MCF 10A (cell line): ENCODE data around the gene PARD3. TPM values are rescaled to one million over a fixed set of nuclear protein-coding genes. Genes with fewer than 3 reads are reported as not detected.

ENCODE experiments used
- BruUV-seq: library from RNA; stranded (reverse); fragments of 400-500 nt; replicated peaks from 2 replicates; lab custom pipeline; 2021; lab: Mats Ljungman, UMichigan
- CTCF ChIA-PET: fragments of 300-600 bp; sonication (Branson Sonifier 250); formaldehyde crosslinking; extraction: SDS; loops from one replicate; lab custom pipeline; 2021; ENCODE audit warnings: antibody characterized with exemption, inconsistent platforms; lab: Yijun Ruan, JAX
- POLR2A ChIA-PET: fragments of 300-600, 350-650 bp; sonication (Branson Sonifier 250); formaldehyde crosslinking; extraction: SDS; loops from one replicate; lab custom pipeline; 2020; ENCODE audit warnings: antibody characterized with exemption, inconsistent platforms; lab: Yijun Ruan, JAX
- DNase-seq: peaks from one replicate; pipeline ENCODE4 v3.0.0-alpha.2; 2018; ENCODE audit not compliant: unreplicated experiment
- H3K27ac Mint-ChIP-seq: one replicate; pipeline ENCODE4 v1.8.0; 2022; ENCODE audit warnings: mild to moderate bottlenecking, low read depth, mixed read lengths; ENCODE audit not compliant: unreplicated experiment
- H3K27me3 Mint-ChIP-seq: one replicate; pipeline ENCODE4 v1.8.0; 2022; ENCODE audit warnings: mixed read lengths; ENCODE audit not compliant: insufficient read depth, unreplicated experiment
- H3K36me3 Mint-ChIP-seq: one replicate; pipeline ENCODE4 v1.8.0; 2022; ENCODE audit warnings: mild to moderate bottlenecking, moderate library complexity, mixed read lengths; ENCODE audit not compliant: insufficient read depth, unreplicated experiment
- H3K4me1 Mint-ChIP-seq: one replicate; pipeline ENCODE4 v1.8.0; 2022; ENCODE audit warnings: mixed read lengths; ENCODE audit not compliant: insufficient read depth, unreplicated experiment
- H3K4me3 Mint-ChIP-seq: one replicate; pipeline ENCODE4 v1.8.0; 2022; ENCODE audit warnings: mild to moderate bottlenecking, moderate library complexity, mixed read lengths; ENCODE audit not compliant: unreplicated experiment
- H3K9me3 Mint-ChIP-seq: one replicate; pipeline ENCODE4 v1.8.0; 2022; ENCODE audit warnings: mixed read lengths; ENCODE audit not compliant: unreplicated experiment
- intact Hi-C: fragments of 100-400 bp; cut with micrococcal nuclease; formaldehyde crosslinking; loops from 2 replicates; pipeline ENCODE4 v1.14.1; 2022
- total RNA-seq: library from RNA; stranded (reverse); gene quantifications from 2 replicates; pipeline ENCODE4 v1.2.3, GENCODE V29; 2022
- TF ChIP-seq, protein P1 (sequence below): fragments of 200-600 bp; IDR thresholded peaks from one replicate; pipeline ENCODE4 v1.8.0; 2022; ENCODE audit warnings: antibody characterized with exemption, mild to moderate bottlenecking; ENCODE audit not compliant: unreplicated experiment

Gene PARD3
- total RNA-seq, 1 experiment from 2014 or later: 70.0 TPM

DNA sequence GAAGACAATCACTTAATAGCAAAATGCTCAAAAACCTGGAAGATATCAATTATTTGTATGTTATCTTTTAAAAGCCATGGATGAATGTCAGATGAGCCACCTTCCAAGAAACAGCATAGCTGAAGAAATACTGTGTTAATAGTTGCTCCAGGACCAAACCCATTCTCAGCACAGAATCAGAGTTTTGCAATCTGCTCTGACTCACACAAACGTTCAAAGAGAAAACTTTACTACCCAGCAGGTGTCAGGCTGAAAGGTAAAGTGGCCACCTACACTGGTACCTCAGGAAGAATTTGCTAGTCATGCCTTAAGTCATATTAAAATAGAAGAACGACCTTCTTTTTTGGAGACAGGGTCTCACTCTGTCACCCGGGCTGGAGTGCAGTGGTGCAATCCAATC, 526.5 kb downstream of the PARD3 start:
- Mint-ChIP-seq H3K27me3 (no peaks in the 10 kb centered on the region), H3K27ac (peak overlapping the region; percentile 12), H3K4me3 (no peak overlapping the region), H3K9me3 (no peaks in the 10 kb centered on the region), H3K36me3 (peaks cover 13% of the 10 kb centered on the region), H3K4me1 (peaks cover 32% of the 10 kb centered on the region)
- intact Hi-C loops: loop anchor here (5.0 to 10.0 kb wide), 2 partner anchors 206 to 349 kb away; no protein-coding TSS in a partner anchor
- DNase-seq: peak; percentile 88
- TF ChIP-seq, protein P1, sequence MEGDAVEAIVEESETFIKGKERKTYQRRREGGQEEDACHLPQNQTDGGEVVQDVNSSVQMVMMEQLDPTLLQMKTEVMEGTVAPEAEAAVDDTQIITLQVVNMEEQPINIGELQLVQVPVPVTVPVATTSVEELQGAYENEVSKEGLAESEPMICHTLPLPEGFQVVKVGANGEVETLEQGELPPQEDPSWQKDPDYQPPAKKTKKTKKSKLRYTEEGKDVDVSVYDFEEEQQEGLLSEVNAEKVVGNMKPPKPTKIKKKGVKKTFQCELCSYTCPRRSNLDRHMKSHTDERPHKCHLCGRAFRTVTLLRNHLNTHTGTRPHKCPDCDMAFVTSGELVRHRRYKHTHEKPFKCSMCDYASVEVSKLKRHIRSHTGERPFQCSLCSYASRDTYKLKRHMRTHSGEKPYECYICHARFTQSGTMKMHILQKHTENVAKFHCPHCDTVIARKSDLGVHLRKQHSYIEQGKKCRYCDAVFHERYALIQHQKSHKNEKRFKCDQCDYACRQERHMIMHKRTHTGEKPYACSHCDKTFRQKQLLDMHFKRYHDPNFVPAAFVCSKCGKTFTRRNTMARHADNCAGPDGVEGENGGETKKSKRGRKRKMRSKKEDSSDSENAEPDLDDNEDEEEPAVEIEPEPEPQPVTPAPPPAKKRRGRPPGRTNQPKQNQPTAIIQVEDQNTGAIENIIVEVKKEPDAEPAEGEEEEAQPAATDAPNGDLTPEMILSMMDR: no peak
- BruUV-seq: no TSS peak
- ChIA-PET POLR2A (interaction anchor here (0.8 to 1.6 kb wide), 2 partner anchors 9 to 332 kb away, joined by 3 to 5 read pairs; no protein-coding TSS in a partner anchor), CTCF (interaction anchor here (0.6 to 1.4 kb wide), 5 partner anchors 33 to 956 kb away, joined by 3 to 5 read pairs (median 3); no protein-coding TSS in a partner anchor)

DNA sequence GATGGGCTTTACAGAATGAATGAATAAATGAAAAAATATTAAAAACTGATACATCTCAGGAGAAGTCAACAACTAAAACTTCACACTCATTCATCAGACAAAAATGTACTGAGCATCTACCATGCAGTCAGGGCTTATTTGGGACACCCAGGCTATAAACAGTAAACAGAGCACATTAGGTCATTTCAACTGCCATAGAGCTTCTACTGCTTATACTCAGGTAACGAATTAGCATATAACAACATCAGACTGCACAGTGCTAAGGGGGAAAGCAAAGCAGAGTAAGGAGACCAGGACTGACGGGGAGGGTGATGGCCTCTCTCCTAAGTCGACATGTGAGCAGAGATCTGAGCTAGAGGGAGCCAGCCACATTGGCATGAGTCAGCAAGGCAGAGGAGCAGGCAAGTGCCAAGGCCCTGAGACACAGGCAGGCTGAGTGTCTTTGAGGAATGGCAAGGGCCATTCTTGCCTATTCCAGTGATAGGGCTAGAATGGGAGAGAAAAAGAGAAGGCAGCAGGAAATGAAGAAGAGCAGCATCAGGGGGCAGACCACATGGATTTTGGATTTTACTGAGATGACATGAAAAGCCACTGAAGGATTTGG, 528.9 kb downstream of the PARD3 start:
- POLR2A ChIA-PET: interaction anchor here (0.6 to 0.7 kb wide), 2 partner anchors 17 to 52 kb away, joined by 3 read pairs; no protein-coding TSS in a partner anchor
- TF ChIP-seq, protein P1: no peak
- peak; percentile 72 for DNase-seq
- Mint-ChIP-seq H3K36me3 (peaks cover 13% of the 10 kb centered on the region), H3K4me3 (no peak overlapping the region), H3K4me1 (peaks cover 30% of the 10 kb centered on the region), H3K27ac (peak overlapping the region; percentile 73), H3K27me3 (no peaks in the 10 kb centered on the region), H3K9me3 (no peaks in the 10 kb centered on the region)
- BruUV-seq: no TSS peak
- intact Hi-C loops: loop anchor here (5.0 to 10.0 kb wide), 2 partner anchors 209 to 351 kb away; no protein-coding TSS in a partner anchor
- CTCF ChIA-PET: no interaction called here

DNA sequence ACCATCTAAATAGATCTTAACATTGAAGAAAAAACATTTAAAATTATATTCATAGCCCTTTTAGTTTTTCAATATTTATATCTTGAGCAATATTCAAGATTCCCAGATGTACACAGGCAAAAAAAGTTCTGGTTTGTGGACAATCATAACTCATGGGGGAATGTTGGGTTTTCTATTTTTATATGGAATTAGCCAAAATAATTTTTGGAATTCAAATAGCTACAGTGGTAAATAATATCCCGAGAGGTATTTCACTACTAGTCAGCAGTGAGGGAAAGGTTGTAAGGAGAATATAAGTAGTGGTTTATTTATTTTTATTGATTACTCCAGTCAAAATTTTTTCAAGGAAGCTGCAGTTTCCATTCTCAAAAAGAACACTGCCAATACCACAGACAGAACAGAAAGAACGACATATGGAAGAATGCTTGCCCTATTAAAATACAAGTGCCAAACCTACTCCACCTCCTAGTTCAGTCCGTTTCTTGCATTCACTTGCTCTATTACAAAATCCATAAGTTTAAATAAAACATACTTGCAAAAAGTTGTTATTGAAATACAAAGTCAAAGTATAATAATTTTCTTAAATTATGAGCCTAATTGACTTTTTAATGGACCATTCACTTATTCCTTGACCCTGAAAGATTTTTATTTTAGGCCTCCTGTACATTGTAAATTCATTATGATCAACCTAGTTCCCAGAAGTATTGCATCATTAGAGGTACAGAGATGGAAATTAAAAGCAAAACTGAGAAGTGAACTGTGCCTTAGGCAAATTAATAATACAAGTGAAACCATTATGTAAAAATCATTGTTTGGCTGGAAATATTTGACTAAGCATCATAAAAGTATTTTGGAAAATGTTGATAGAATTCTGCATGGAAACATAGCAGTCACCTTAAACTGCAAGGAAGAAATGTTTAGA, 533.2 kb downstream of the PARD3 start:
- TF ChIP-seq, protein P1: no peak
- H3K27ac Mint-ChIP-seq: peak overlapping the region; percentile 98
- no peaks in the 10 kb centered on the region for H3K27me3 Mint-ChIP-seq
- CTCF ChIA-PET: interaction anchor here (0.6 kb wide), 1 partner anchor 1327 kb away, joined by 3 read pairs; no protein-coding TSS in a partner anchor
- POLR2A ChIA-PET: interaction anchor here (0.7 kb wide), 1 partner anchor 1299 kb away, joined by 3 read pairs; no protein-coding TSS in a partner anchor
- peaks cover 37% of the 10 kb centered on the region for H3K4me1 Mint-ChIP-seq
- intact Hi-C loops: loop anchor here (1.0 to 10.0 kb wide), 2 partner anchors 213 to 948 kb away; partner anchors contain the start of gene NRP1
- no peak overlapping the region for H3K4me3 Mint-ChIP-seq
- DNase-seq: peak; percentile 64
- H3K9me3 Mint-ChIP-seq: no peaks in the 10 kb centered on the region
- H3K36me3 Mint-ChIP-seq: peaks cover 19% of the 10 kb centered on the region
- BruUV-seq: no TSS peak
